Inferior parietal cortex (tissue), 1 donor: ENCODE data around the gene MED13L.

Source experiments
- DNase-seq: peaks from one replicate; pipeline ENCODE4 v3.0.0-alpha.2; 2016; ENCODE audit errors: extremely low spot score

Gene MED13L

DNA sequence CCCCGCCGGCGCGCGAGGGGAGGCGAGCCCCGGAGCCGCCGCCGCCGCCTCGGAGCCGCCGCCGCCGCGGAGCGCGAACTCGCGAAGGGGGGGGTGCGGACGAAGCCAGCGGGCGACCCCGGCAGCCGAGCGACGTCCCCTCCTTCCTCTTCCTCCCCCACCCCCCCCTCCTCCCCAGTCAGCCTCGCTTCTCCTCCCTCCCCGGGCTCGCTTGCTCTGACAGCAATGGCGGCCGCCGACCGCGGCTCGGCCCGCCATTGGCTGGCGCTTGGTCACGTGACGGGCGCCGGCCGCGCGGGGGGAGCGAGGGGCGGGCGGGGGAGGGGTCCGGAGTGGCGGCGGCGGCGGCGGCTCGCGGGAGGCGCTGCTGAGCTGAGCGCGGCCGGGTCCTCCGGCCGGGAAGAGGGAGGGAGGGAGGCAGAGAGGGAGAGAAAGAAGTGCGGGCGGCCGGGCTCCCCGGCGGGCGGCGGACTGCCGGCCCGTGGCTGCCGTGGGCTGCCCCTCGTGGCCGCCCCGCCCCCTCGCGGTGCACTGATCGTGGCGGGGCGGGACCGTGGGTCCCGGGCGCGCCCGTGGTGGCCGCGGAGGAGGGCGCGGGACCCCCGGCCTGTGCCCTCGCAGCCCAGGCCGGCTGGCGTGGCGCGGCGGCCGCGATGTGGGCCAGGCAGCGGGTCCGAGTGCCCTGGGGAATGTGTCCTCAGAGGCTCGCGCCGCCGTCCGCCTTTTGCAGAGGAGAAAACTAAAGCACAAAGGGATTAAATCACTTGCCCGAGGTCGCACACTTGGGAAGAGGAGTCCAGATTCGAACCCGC, at the start of gene MED13L:
Gene MED13L (minus strand): TSS at position 227 of the 812 bp plus-strand sequence. CDS start 562 bp downstream, outside the sequence.
- DNase-seq, result peak; percentile 83

DNA sequence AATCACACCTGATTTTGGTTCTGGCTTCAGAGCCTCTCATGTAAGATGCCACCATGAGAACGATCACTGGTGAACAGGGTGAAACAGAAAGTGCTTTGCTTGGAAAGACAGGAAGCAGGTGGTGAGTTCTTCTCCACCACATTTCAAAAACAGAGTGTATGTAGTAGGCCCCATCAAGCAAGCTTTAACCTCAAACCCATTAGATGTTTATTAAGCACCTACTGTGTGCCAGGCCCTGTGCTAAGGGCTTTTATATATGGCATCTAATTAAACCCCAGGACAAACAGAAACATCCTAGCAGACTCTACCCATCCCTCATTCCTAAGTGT, 47.8 kb upstream of the MED13L start:
- no peak for DNase-seq

DNA sequence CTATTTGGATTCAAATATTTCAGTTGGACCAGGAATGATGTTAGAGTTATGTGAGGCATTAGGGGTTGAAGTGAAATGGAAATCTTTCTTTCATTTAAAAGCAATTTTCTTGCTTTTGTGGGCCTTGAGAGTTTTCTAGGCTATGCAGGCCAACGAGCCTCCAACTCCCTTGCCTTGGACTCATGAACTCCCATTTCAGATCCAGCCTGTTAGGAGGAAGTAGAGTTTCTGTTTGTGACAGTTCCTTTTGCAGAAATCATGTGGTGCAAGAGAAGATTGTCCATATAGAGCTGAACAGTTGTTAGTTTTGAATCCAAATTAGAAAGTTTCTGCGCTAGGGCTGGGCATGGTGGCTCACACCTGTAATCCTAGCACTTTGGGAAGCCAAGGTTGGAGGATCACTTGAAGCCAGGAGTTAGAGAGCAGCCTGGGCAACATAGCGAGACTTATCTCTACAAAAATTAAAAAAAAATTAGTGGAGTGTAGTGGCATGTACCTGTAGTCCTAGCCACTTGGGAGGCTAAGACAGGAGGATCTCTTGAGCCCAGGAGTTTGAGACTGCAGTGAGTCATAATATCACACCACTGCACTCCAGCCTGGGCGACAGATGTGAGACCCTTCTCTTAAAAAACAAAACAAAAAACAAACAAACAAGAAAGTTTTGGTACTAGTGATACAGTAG, 47.3 kb upstream of the MED13L start:
- no peak for DNase-seq

DNA sequence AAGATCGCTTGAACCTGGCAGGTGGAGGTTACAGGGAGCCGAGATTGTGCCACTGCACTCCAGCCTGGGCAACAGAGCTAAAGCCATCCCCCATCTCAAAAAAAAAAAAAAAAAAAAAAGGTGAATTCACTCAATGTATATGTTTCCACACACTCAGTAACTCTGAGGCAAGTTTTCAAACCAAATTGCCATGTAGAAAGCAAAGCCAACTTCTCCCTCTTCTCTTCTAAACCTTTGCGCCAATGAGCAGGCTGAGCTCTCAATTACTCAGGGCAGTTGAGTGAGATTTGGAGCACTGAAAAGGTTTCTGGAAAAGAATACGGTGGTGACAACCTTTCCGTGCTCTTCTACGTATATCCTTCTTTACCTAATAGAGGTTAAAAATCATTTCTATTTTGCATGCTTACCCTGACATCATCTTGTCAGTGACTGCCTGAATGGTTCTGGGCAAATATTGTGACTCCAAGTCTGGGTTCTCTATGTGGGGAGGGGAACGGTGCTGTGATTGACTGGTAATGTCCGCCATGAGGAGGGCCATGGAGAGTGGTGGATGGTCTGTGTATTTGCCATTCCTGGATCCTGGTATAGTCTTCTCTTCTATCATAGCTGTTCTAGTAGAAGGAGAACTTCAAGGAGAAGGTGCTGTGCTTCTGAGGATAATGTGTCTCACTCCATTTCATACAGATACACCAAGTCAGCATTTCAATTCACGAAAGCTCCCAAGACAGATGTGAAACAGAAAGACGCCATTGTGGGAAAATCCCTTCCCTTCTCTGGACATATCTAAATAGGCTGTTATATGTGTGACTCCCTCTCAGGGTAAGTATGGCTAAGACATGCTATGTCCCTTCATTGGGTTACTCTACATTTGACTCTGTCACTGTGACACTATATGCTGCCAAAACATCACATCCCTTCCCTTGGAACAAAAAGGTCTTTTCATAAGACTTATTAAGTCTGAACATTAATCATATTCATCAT, 46.2 kb upstream of the MED13L start:
- DNase-seq, result no peak

DNA sequence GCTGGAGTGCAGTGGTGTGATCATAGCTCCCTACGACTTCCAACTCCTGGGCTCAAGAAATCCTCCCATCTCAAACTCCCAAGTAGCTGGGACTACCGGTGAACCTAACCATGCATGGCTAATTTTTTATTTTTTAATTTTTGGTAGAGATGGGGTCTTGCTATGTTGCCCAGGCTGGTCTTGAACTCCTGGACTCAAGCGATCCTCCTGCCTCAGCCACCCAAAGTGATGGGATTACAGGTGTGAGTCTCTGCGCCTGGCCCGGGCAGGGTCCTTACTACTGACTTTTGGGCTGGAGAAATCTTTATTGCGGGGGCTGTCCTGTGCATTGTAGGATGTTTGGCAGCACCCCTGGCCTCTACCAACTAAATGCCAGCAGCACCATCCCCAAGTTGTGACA, 44.4 kb upstream of the MED13L start:
- DNase-seq, result no peak

DNA sequence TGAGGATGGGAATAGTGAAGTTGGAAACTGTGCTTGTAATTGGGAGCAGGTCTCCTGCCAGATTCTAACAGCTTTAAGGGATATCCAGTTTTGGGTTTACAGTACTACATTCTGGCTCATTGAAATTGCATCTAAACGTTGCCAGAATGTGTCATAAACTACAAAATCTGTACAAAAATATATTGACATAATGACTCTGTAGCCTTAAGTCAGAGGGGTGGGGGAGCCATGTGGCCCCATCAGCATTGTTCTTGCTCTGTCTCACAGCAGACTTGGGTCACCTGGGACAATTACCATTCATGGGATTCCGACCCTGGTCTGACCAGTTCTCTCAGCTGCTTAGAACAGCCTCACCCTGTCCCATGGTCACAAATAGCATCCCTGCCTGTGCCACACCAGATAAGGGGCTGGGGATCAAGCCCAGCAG, 43.3 kb upstream of the MED13L start:
- no peak for DNase-seq

DNA sequence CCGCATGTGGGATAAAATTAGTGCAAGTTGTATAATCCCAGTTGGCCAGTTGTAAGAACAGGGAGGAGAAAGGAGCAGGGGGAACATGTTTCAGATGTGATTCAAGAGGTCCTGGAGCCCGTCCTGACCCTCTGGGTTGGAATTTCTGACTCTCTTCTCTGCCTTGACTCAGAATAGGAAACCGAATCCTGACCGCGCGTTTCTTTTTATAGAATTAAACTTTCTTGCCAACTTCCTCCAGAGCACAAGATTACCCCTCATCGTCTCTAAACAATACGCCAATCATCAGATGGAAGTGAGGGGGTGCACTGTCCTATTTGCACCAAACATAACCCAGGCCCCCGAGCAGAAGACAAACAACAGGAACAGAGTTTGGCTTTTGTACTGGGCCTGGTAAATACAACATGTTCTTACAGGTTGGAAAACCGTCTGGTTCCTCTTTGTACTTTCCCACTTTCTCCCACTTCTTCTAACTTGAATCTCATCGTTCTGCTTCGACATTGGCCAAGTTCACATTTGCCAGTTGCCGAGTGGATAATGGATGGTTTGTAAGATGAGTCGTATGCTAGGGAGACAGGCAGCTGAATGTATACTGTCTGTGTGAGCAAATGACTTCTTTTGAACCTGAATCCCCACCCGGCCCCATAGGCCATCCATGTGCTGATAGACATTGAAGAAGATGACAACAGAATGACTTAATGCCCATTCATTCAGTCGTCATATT, 42.6 kb upstream of the MED13L start:
- DNase-seq, result no peak

DNA sequence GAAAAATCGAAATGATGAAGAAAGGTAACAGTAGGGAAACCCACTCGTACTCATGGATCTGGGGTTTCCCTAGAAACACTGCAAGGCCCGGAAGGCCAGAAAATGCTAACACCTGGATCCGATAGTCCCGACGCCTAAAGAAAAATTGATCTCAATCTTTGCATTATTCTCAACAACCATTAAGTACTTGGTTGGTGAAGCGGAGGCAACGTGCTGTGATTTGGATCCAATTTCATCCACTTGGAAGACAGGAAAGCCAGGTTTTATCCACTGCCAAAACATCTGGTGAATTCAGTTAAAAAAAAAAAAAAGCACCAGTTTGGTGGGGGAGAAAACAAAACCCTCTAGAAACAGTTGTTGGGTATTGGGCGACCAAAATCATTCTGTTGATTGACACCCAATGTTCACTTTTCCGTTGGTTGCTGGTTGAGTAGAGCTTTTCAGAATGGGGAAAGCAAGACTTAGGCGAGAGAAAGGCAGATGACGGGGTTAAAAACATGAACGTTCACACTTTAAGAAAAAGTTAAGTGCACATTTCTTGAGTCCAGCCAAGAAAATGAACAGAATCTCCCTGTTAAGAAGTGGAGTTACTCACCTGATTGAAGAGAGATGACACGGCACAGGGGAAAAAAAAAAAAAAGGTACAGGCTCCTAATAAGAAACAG, 41.9 kb upstream of the MED13L start:
- no peak for DNase-seq

DNA sequence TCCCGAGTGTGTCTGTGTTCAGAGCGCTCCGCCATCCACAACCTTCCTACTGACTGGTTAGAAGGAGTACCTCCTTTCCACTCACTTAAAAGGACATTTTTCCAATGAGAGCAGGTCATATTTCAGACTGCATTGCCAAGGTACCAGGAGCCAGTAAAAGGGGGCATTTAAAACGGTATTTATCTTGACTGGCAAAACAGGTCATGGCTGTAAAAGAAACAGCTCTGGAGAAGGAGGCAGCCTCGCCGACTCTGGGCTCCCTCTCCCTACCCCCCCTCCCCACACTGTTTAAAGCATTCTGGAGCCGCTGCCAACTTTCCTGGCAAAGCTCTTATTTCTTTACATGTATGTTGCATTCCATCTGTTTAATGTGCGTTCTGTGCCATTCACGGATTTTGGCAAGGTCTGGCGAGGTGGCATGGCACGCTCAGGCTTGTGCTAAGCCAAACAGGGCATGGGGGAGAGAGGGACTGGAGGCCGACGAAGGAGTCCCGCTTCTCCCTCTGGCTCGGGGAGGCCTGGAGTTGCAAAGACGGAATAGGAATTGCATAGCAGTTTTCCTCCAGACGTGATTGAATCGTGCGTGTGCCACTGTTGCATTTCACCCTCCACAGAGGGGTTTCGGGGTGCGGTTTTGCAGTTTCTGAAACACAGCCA, 41.2 kb upstream of the MED13L start:
- no peak for DNase-seq

DNA sequence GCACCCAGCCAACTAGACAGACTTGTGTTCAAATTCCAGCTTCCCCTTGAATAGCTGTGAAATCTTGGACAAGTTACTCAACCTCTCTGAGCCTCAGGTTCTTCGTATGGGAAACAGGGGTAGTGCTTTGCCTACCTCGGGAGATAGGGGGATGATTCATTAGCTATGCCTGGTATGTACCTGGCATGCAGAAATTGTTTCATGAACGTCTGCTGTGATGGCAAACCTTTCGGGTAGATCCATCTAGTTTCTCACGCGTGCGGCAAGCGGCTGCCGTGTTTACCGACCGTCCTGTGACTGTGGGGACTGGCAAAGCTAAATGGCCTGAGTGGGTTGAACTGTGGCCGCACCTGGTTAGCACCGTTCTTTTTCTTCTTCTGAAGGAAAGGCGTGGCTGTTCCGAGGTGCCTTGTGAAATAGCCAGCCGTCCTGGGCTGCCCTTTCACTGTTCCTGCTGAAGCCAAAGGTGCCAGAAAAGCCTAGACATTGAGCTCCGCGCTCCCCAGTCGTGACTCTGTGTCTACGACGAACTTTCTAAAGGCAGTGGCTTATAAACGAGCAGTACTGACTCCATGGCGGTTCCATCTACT, 40.6 kb upstream of the MED13L start:
- no peak for DNase-seq

DNA sequence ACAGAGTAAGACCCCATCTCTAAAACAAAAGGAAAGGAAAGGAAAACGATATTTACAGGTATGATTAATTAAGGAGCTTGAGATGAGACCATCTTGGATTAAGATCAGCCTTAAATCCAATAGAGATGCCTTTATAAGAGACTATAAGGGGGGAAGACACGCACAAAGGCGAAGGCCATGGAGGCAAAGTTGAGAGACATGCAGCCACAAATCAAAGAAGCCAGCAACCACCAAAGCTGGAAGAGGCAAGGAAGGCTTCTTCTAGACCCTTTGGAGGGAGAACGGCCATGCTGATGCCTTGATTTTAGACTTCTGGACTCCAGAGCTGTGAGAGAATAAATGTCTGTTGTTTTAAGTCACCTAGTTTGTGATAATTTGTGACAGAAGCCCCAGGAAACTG, 39.6 kb upstream of the MED13L start:
- DNase-seq, result no peak

DNA sequence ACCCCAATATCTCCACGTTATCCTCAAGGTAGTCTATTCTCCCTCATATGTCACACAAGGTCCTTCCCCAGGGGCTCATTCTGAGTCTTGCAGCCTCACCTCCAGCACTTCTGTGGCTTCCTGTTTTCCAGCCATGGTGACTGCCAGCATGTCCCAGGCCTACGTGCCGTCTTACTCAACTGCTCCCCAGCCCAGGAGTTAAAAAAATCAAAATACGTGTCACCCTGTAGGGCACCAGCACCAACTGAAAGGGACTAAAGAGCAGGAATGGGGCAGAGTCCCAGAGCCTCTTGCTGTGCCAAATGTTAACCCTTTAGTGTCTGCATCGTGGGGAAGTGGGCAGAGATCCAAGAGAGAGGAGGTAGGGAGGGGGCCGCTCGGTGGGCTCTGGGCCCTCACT, 37.0 kb upstream of the MED13L start:
- DNase-seq, result no peak

DNA sequence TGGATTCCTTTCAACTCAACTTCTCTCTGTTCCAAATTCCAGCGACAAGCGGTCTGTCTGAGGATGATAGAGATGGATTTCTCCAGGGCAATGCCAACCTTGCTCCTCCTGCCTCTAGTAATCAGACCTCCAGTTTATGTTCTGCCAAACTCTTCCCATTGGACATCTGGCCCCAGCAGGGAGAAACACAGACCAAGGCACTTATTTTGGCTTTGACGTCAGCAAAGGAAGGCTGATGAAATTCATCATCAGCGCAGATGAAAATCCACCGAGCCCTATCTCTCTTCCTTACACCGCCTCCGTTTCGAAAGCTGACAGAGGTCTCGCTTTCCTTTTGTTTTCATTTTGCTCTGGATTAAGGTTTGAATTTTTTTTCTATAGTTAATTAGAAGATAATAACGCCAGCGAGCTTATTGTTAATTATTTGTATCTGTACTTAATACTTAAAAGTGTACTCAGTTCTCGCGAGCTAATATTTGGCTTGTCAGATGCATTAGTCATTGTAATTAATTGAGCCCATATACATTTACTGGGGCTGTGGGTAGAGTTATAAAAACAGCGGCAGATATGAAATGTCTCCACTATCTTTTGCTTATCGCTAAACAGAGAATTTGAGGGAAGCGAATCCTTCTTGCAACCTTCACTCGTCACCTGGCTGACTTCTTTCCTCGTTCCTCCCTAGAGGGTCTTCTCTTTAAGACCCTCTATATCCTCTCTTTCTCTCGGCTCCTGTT, 35.9 kb upstream of the MED13L start:
- no peak for DNase-seq

DNA sequence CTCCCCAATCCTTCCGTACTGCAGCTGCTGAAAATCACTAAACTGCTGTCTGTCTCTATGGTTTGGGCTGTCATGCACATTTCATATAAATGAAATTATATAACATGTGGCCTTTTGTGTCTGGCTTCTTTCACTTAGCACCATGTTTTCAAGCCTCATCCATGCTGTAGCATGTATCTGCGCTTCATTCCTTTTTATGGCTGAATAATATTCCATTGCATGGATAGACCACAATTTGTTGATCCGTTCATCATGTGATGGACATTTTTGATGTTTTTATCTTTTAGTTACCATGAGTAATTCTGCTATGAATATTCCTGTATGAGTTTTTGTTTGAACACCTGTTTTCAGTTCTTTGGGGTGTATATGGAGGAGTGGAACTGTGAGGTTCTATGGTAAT, 32.6 kb upstream of the MED13L start:
- DNase-seq, result no peak

DNA sequence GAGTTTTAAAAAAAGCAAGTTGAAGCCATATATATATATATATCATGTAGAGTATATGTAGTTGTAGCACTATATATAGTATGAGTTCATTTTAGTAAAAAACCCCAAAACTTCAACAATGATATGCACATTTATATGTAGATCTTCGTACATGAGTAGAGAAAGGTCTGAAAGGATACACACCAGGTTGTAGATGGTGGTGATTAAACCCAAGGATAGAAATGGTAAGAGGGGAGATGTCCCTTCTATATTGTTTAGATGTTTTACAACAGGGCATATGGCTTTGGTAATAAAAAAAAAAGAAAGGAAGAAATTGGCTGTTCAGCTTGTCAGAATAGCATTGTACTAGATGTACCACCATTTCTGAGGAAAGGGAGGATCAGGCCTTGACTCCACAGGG, 31.9 kb upstream of the MED13L start:
- no peak for DNase-seq

DNA sequence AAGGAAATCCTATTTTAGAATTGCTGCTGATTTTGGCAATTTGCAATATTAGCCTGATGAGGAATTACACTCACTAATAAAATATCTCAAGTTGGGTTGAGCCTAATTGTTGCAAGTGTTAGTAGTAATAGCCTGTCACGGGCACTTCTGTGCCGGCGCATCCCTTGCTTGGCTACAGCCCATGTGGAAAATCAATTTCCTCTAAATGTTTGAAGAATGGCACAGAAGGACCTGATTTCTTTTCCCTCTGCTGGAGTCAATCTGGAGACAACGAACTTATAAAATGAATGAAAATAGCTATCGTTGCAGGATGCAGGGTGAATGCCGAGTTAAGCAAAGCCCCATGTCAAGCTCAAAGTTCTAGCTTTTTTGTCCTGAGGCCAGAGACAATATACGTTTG, 31.2 kb upstream of the MED13L start:
- no peak for DNase-seq

DNA sequence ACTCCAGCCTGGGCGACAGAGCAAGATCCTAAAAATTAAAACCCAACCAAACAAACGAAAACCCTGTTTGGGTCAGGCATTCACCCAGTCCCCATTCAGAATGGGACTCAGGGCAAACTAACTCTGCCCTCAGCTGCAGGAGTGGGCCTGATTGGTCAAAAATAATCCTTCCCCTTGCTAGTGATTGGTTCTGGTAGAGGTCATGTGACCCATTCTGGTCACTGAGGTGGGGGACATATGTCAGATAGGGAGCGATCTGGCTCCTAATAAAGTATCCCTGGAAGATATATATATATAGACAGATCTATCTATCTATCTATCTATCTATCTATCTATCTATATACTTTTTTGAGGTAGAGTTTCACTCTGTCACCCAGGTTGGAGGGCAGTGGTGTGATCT, 29.5 kb upstream of the MED13L start:
- no peak for DNase-seq

DNA sequence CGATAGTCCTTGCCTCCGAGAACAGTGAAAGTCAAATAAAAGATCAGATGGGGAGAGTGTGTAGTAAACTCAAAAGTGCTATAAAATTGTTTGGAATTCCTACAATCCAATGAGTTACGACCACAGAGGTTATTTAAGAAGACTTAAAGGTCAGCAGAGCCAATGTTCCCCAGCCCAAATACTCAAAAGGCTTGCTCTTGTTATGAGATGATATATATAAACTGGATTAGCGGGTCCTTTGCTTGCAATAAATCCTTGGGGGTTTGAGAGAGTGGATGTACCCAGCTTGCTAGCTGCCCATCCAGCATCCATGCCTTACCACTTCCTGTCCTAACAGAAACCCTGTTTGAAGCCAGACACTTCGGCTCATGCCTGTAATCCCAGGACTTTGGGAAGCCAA, 29.0 kb upstream of the MED13L start:
- DNase-seq, result no peak

DNA sequence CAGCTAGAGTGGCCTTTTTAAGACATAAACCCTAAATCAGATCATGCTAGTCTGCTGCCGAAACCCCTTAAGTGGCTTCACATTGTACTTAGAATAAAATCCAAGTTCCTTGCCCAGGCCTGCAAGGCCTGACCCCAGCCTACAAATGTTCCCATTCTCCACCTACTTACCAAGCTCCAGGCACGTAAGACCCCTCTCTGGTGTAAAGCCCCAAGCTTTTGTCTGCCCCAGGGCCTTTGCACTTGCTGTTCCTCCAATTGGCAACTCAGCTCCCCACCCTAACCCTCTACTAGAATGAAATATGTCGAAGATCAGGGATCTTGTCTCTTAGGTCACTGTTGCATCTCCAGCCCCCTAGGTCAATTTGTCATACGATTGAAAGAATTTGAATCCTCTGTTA, 27.1 kb upstream of the MED13L start:
- no peak for DNase-seq
